Prostate gland (tissue), 2 donors: ENCODE data around the gene SLC16A6.
"Not testable (repeated sequence)": the region's sequence is repeated elsewhere in the genome, so short reads cannot be mapped to it uniquely, and the experiment has no call there.

Experiments
- CTCF ChIP-seq, 4 experiments: fragments of 200-600 bp in 2 of 4; fragments of 450-650 bp in 2 of 4; sonication (generic) in 2 of 4; IDR thresholded peaks; 1 replicate in 3 of 4; 2 replicates in 1 of 4; pipeline ENCODE4 v1.5.1; 2016 to 2019; ENCODE audit warnings: antibody characterized with exemption in 4 of 4, mild to moderate bottlenecking in 2 of 4, moderate library complexity in 2 of 4
- POLR2A ChIP-seq: fragments of 450-650 bp; IDR thresholded peaks from one replicate; pipeline ENCODE4 v1.6.1; 2016; ENCODE audit warnings: antibody characterized with exemption, mild to moderate bottlenecking

- TF ChIP-seq CTCF (IDR thresholded peaks at IDR 0.05); POLR2A: not testable (repeated sequence)
These were observed 9.0 kb downstream of the SLC16A6 start for GRCh38 chr17:68281965-68282364.
